H1 (cell line): ENCODE measurements around the gene MGAT2. TPM values are rescaled to one million over a fixed set of nuclear protein-coding genes. Genes with fewer than 3 reads are reported as not detected.

Experiments
- CTCF ChIA-PET: fragments of 300-600 bp; sonication (Branson Sonifier 250); formaldehyde crosslinking; loops from one replicate; lab custom pipeline; 2021; ENCODE audit not compliant: partially characterized antibody; lab: Charles Lee
- POLR2A ChIA-PET: fragments of 300-600 bp; sonication (Branson Sonifier 250); formaldehyde crosslinking; loops from one replicate; lab custom pipeline; 2021; ENCODE audit warnings: inconsistent platforms; ENCODE audit not compliant: partially characterized antibody; lab: Charles Lee
- DNase-seq, 2 experiments: peaks; one replicate each; pipeline versions ENCODE4 v3.0.0 to v3.0.0-alpha.2; 2010 to 2022; ENCODE audit warnings: low spot score in 2 of 2, low read depth in 1 of 2, mixed read lengths in 1 of 2
- FAIRE-seq: peaks from 2 replicates; lab custom pipeline; 2011; peaks lifted over from hg19 to GRCh38; lab: Jason Lieb, UNC
- H2AFZ ChIP-seq: 2 replicates; pipeline ENCODE4 v1.8.1; 2012; ENCODE audit warnings: low read length, inconsistent platforms
- H2AK5ac ChIP-seq: 2 replicates; pipeline ENCODE4 v1.6.1; 2013; ENCODE audit warnings: low read depth, low read length
- H2BK120ac ChIP-seq: replicated peaks from 2 replicates; pipeline ENCODE3; 2013; ENCODE audit warnings: low read depth, low read length, inconsistent platforms
- H2BK12ac ChIP-seq: 2 replicates; pipeline ENCODE4 v1.6.1; 2013; ENCODE audit warnings: low read depth, low read length
- H2BK15ac ChIP-seq: 2 replicates; pipeline ENCODE4 v1.6.1; 2013; ENCODE audit warnings: low read length
- H2BK20ac ChIP-seq: 2 replicates; pipeline ENCODE4 v1.6.1; 2013; ENCODE audit warnings: low read length
- H2BK5ac ChIP-seq: 2 replicates; pipeline ENCODE4 v1.6.1; 2013; ENCODE audit warnings: low read depth, low read length
- H3K14ac ChIP-seq: 2 replicates; pipeline ENCODE4 v1.6.1; 2013; ENCODE audit warnings: inconsistent platforms; ENCODE audit not compliant: insufficient read length
- H3K18ac ChIP-seq: 2 replicates; pipeline ENCODE4 v1.6.1; 2013; ENCODE audit warnings: low read length; ENCODE audit errors: extremely low read depth
- H3K23ac ChIP-seq: 2 replicates; pipeline ENCODE4 v1.6.1; 2013; ENCODE audit warnings: inconsistent platforms; ENCODE audit not compliant: insufficient read length
- H3K23me2 ChIP-seq: 2 replicates; pipeline ENCODE4 v1.6.1; 2013; ENCODE audit warnings: low read depth, low read length
- H3K27ac ChIP-seq: 2 replicates; pipeline ENCODE4 v1.6.1; 2011; ENCODE audit warnings: low read depth, low read length, inconsistent platforms
- H3K27me3 ChIP-seq, 4 experiments: replicated peaks in 1 of 4; 1 replicate in 1 of 4; 2 replicates in 3 of 4; pipeline versions ENCODE4 v1.6.1 to v1.8.1; 2011 to 2013; ENCODE audit warnings: low read length in 3 of 4, mild to moderate bottlenecking in 3 of 4, inconsistent platforms in 2 of 4, mixed read lengths in 2 of 4, moderate library complexity in 1 of 4; ENCODE audit not compliant: control insufficient read depth in 3 of 4, insufficient read depth in 3 of 4; ENCODE audit errors: extremely low read depth in 1 of 4
- H3K36me3 ChIP-seq, 4 experiments: 2 replicates each; pipeline versions ENCODE4 v1.6.1 to v1.8.1; 2011 to 2013; ENCODE audit warnings: mild to moderate bottlenecking in 4 of 4, low read length in 3 of 4, moderate library complexity in 2 of 4, control low read depth in 1 of 4, inconsistent platforms in 1 of 4; ENCODE audit not compliant: insufficient read depth in 4 of 4, control insufficient read depth in 2 of 4
- H3K4ac ChIP-seq: replicated peaks from 2 replicates; pipeline ENCODE3; 2013; ENCODE audit warnings: low read length, low read depth, mixed read lengths, inconsistent platforms; ENCODE audit not compliant: insufficient read length
- H3K4me1 ChIP-seq, 4 experiments: replicated peaks in 1 of 4; 1 replicate in 1 of 4; 2 replicates in 3 of 4; pipeline versions ENCODE4 v1.6.1 to v1.8.1; 2011 to 2013; ENCODE audit warnings: low read length in 3 of 4, inconsistent platforms in 2 of 4, mixed read lengths in 1 of 4; ENCODE audit not compliant: insufficient read depth in 4 of 4, control insufficient read depth in 3 of 4
- H3K4me2 ChIP-seq, 2 experiments: 2 replicates each; pipeline versions ENCODE4 v1.6.1 to v1.8.1; 2011 to 2013; ENCODE audit warnings: low read depth in 2 of 2, low read length in 2 of 2, control low read depth in 1 of 2, inconsistent platforms in 1 of 2, mild to moderate bottlenecking in 1 of 2; ENCODE audit not compliant: insufficient read depth in 1 of 2
- H3K4me3 ChIP-seq, 4 experiments: fragments of 200-600, 300-600 bp in 1 of 4; sonication (generic), shearing (Covaris generic), sonication (Bioruptor Twin) in 1 of 4; 2 replicates each; pipeline versions ENCODE4 v1.5.1 to v1.8.1; 2011 to 2016; ENCODE audit warnings: low read length in 4 of 4, low read depth in 3 of 4, control low read depth in 2 of 4, inconsistent platforms in 2 of 4, mild to moderate bottlenecking in 2 of 4, mixed read lengths in 1 of 4, moderate library complexity in 1 of 4; ENCODE audit not compliant: insufficient read depth in 2 of 4; ENCODE audit errors: extremely low read depth in 1 of 4
- H3K56ac ChIP-seq: replicated peaks from 2 replicates; pipeline ENCODE3; 2013; ENCODE audit warnings: low read depth, mild to moderate bottlenecking, mixed read lengths, low read length, inconsistent platforms; ENCODE audit not compliant: insufficient read length
- H3K79me1 ChIP-seq: 2 replicates; pipeline ENCODE4 v1.6.1; 2013; ENCODE audit warnings: low read depth, low read length, control low read depth
- H3K79me2 ChIP-seq, 2 experiments: 2 replicates each; pipeline versions ENCODE4 v1.6.1 to v1.8.1; 2012 to 2013; ENCODE audit warnings: low read length in 2 of 2, mild to moderate bottlenecking in 2 of 2, inconsistent platforms in 1 of 2; ENCODE audit not compliant: insufficient read depth in 2 of 2, control insufficient read depth in 1 of 2
- H3K9ac ChIP-seq, 4 experiments: replicated peaks in 1 of 4; 1 replicate in 1 of 4; 2 replicates in 3 of 4; pipeline versions ENCODE4 v1.6.1 to v1.8.1; 2011 to 2013; ENCODE audit warnings: low read depth in 3 of 4, low read length in 3 of 4, control low read depth in 2 of 4, mild to moderate bottlenecking in 2 of 4, moderate library complexity in 2 of 4, inconsistent platforms in 1 of 4; ENCODE audit errors: extremely low read depth in 1 of 4
- H3K9me3 ChIP-seq, 2 experiments: 2 replicates each; pipeline versions ENCODE4 v1.6.1 to v1.8.1; 2012 to 2013; ENCODE audit warnings: mild to moderate bottlenecking in 2 of 2, moderate library complexity in 2 of 2, control low read depth in 1 of 2, inconsistent platforms in 1 of 2, low read depth in 1 of 2, low read length in 1 of 2, mixed read lengths in 1 of 2; ENCODE audit not compliant: insufficient read depth in 2 of 2
- H4K20me1 ChIP-seq, 2 experiments: replicated peaks in 1 of 2; 2 replicates each; pipeline versions ENCODE3 to v1.8.1; 2011 to 2013; ENCODE audit warnings: inconsistent platforms in 2 of 2, low read length in 2 of 2, mild to moderate bottlenecking in 1 of 2; ENCODE audit not compliant: insufficient read depth in 2 of 2, control insufficient read depth in 1 of 2
- H4K5ac ChIP-seq: 2 replicates; pipeline ENCODE4 v1.6.1; 2013; ENCODE audit warnings: low read length, low read depth, mixed read lengths, inconsistent platforms; ENCODE audit not compliant: insufficient read length
- H4K8ac ChIP-seq: 2 replicates; pipeline ENCODE4 v1.8.0; 2013; ENCODE audit warnings: mild to moderate bottlenecking, moderate library complexity, low read length, inconsistent platforms; ENCODE audit not compliant: insufficient read depth; ENCODE audit errors: extremely low read depth
- H4K91ac ChIP-seq: replicated peaks from 2 replicates; pipeline ENCODE3; 2013; ENCODE audit warnings: low read length, mixed read lengths, inconsistent platforms; ENCODE audit not compliant: insufficient read length
- BCL11A ChIP-seq, 2 experiments: IDR thresholded peaks; one replicate each; pipeline ENCODE4 v1.6.1; 2011; ENCODE audit warnings: low read depth in 2 of 2, low read length in 2 of 2, mild to moderate bottlenecking in 2 of 2
- JUN ChIP-seq: IDR thresholded peaks from 2 replicates; pipeline ENCODE4 v1.6.1; 2011; ENCODE audit warnings: low read depth, mild to moderate bottlenecking, improper control_type of control experiment, low read length
- JUND ChIP-seq: IDR thresholded peaks from 2 replicates; pipeline ENCODE4 v1.6.1; 2011; ENCODE audit warnings: mild to moderate bottlenecking, improper control_type of control experiment, low read length
- MAFK ChIP-seq: IDR thresholded peaks from 2 replicates; pipeline ENCODE4 v1.6.1; 2012; ENCODE audit warnings: low read depth, mild to moderate bottlenecking, improper control_type of control experiment, low read length
- NANOG ChIP-seq: IDR thresholded peaks from 2 replicates; pipeline ENCODE4 v1.6.1; 2011; ENCODE audit warnings: low read length, low read depth, mild to moderate bottlenecking, inconsistent platforms; ENCODE audit not compliant: insufficient read depth, poor library complexity, severe bottlenecking
- NRF1 ChIP-seq: IDR thresholded peaks from 2 replicates; pipeline ENCODE4 v1.6.1; 2011; ENCODE audit warnings: mild to moderate bottlenecking, low read depth, low read length, improper control_type of control experiment
- SIN3A ChIP-seq, 2 experiments: IDR thresholded peaks in 1 of 2; conservative IDR thresholded peaks in 1 of 2; 2 replicates each; pipeline ENCODE4 v1.6.1; 2011 to 2012; ENCODE audit warnings: low read length in 2 of 2, improper control_type of control experiment in 1 of 2, low read depth in 1 of 2, mild to moderate bottlenecking in 1 of 2
- SIRT6 ChIP-seq: IDR thresholded peaks from one replicate; pipeline ENCODE4 v1.7.1; 2012; ENCODE audit warnings: low read length, inconsistent platforms
- SIX5 ChIP-seq: IDR thresholded peaks from 2 replicates; pipeline ENCODE4 v1.6.1; 2011; ENCODE audit warnings: mild to moderate bottlenecking, low read depth, low read length
- SP1 ChIP-seq: IDR thresholded peaks from 2 replicates; pipeline ENCODE4 v1.6.1; 2011; ENCODE audit warnings: low read depth, low read length
- WGBS, 2 experiments: shearing (Covaris generic) in 1 of 2; methylation state at CpG; one replicate each; pipeline versions ENCODE4 v1.1.6 to v1.1.7; 2013 to 2015; ENCODE audit warnings: low lambda C conversion rate in 2 of 2, mixed read lengths in 2 of 2, inconsistent platforms in 1 of 2, low coverage in 1 of 2, missing lambda C conversion rate in 1 of 2; ENCODE audit not compliant: insufficient replicate concordance in 2 of 2, insufficient coverage in 1 of 2, insufficient read length in 1 of 2; ENCODE audit errors: extremely low coverage in 1 of 2, missing lambda C conversion rate in 1 of 2; 5-methylcytosine and 5-hydroxymethylcytosine counted together
- polyA plus RNA-seq, 7 experiments: library from polyadenylated mRNA; depleted of rRNA in 3 of 7; stranded (reverse) in 5 of 7; unstranded in 2 of 7; fragments of >200 nt in 5 of 7; fragments of 200-250 nt in 2 of 7; gene quantifications; 1 replicate in 5 of 7; 2 replicates in 1 of 7; 4 replicates in 1 of 7; pipeline versions ENCODE4 v1.2.1 to v1.2.3, GENCODE V29; 2011 to 2013; ENCODE audit warnings: missing spikeins in 2 of 7, mixed read lengths in 2 of 7
- total RNA-seq: library from RNA; stranded (reverse); fragmentation: NEBNext Ultra II Directional; extraction: Animal tissue kit (Norgen Biotek cat#: 25700); gene quantifications from 2 replicates; pipeline ENCODE4 v1.2.1, GENCODE V29; 2021
- TF ChIP-seq, protein P1 (sequence below): IDR thresholded peaks from 2 replicates; pipeline ENCODE4 v1.6.1; 2011; ENCODE audit warnings: low read length, improper control_type of control experiment
- TF ChIP-seq, protein P2 (sequence below): IDR thresholded peaks from 2 replicates; pipeline ENCODE4 v1.6.1; 2012; ENCODE audit warnings: low read length, inconsistent platforms

The MGAT2 gene
- total and polyA plus RNA-seq, 2 of the 8 experiments (the other 6 are each of a cell fraction or from before 2014, with no cell fraction given): 10.6 to 23.7 TPM

- Histone ChIP-seq H3K4me3 (no peak overlapping the region), H2AK5ac (no peak overlapping the region), H3K9me3 (no peaks in the 10 kb centered on the region), H4K5ac (no peak overlapping the region), H4K91ac (no peak overlapping the region), H3K4me2 (no peak overlapping the region), H2BK20ac (no peak overlapping the region), H2BK5ac (no peak overlapping the region), H2BK15ac (no peak overlapping the region), H3K79me2 (peaks cover 5 to 27% of the 10 kb centered on the region in 2 experiments; a peak in 3 of 4 replicates), H3K18ac (no peak overlapping the region), H3K27ac (no peak overlapping the region), H2BK12ac (no peak overlapping the region), H3K56ac (no peak overlapping the region), H4K8ac (no peak overlapping the region), H3K79me1 (no peaks in the 10 kb centered on the region), H3K4me1 (no peaks in the 10 kb centered on the region), H2BK120ac (no peak overlapping the region), H3K36me3 (peaks cover 4 to 26% (median 5%) of the 10 kb centered on the region in 4 experiments; a peak in 7 of 8 replicates), H3K27me3 (no peaks in the 10 kb centered on the region), H3K23ac (no peak overlapping the region), H3K23me2 (no peaks in the 10 kb centered on the region; the same call in 1 of the 2 replicates), H3K4ac (no peak overlapping the region), H3K14ac (no peak overlapping the region), H3K9ac (no peak overlapping the region), H2AFZ (no peak overlapping the region), H4K20me1 (peaks cover 3 to 6% of the 10 kb centered on the region in 2 experiments)
- DNase-seq (no peak), FAIRE-seq (no peak)
- ChIA-PET CTCF (no interaction called here), POLR2A (no interaction called here)
- WGBS, 2 experiments: 88% methylated on average over 6 of the region's 6 CpGs; no CpG with 5 or more reads in 1 of the 2 experiments
- no peak for TF ChIP-seq SIRT6
- no peak for TF ChIP-seq JUN
- no peak for TF ChIP-seq SIX5
- no peak for TF ChIP-seq NANOG
- TF ChIP-seq SIN3A (conservative IDR thresholded peaks at IDR 0.05 in 1 of 2, IDR thresholded peaks at IDR 0.05 in 1 of 2; ENCODE audit: low read depth in 1 of 2, low read length in 2 of 2): no peak
- no peak for TF ChIP-seq MAFK
- TF ChIP-seq BCL11A (IDR thresholded peaks at IDR 0.05; ENCODE audit: low read depth in 2 of 2, low read length in 2 of 2): no peak
- TF ChIP-seq JUND: no peak
- TF ChIP-seq, protein P1, sequence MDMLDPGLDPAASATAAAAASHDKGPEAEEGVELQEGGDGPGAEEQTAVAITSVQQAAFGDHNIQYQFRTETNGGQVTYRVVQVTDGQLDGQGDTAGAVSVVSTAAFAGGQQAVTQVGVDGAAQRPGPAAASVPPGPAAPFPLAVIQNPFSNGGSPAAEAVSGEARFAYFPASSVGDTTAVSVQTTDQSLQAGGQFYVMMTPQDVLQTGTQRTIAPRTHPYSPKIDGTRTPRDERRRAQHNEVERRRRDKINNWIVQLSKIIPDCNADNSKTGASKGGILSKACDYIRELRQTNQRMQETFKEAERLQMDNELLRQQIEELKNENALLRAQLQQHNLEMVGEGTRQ: no peak
- no peak for TF ChIP-seq SP1
- TF ChIP-seq, protein P2, sequence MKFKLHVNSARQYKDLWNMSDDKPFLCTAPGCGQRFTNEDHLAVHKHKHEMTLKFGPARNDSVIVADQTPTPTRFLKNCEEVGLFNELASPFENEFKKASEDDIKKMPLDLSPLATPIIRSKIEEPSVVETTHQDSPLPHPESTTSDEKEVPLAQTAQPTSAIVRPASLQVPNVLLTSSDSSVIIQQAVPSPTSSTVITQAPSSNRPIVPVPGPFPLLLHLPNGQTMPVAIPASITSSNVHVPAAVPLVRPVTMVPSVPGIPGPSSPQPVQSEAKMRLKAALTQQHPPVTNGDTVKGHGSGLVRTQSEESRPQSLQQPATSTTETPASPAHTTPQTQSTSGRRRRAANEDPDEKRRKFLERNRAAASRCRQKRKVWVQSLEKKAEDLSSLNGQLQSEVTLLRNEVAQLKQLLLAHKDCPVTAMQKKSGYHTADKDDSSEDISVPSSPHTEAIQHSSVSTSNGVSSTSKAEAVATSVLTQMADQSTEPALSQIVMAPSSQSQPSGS: no peak
- no peak for TF ChIP-seq NRF1
These were observed 4.8 kb upstream of the MGAT2 start for GRCh38 chr14:49615776-49616175.
